ENCODE results near the gene RPL28.
"Not testable (repeated sequence)": the region's sequence is repeated elsewhere in the genome, so short reads cannot be mapped to it uniquely, and the experiment has no call there.

RPL28 gene

DNA sequence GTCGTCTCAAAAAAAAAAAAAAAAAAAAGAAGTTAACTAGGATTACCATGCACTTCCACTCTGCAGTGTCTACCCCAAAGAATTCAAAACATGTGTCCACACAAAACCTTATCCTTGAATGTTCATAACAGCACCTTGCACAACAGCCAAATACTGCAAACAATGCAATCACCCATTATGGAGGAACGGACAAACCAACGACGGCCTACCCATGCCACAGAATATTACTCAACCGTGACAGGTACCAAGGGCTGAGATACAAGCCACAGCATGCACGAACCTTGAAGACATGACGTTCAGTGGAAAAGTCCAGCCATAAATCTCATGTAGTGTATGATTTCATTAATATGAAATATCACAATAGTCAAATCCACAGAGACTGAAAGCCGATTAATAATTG lies 60.3 kb downstream of the RPL28 start:
- DNase-seq: no peak

DNA sequence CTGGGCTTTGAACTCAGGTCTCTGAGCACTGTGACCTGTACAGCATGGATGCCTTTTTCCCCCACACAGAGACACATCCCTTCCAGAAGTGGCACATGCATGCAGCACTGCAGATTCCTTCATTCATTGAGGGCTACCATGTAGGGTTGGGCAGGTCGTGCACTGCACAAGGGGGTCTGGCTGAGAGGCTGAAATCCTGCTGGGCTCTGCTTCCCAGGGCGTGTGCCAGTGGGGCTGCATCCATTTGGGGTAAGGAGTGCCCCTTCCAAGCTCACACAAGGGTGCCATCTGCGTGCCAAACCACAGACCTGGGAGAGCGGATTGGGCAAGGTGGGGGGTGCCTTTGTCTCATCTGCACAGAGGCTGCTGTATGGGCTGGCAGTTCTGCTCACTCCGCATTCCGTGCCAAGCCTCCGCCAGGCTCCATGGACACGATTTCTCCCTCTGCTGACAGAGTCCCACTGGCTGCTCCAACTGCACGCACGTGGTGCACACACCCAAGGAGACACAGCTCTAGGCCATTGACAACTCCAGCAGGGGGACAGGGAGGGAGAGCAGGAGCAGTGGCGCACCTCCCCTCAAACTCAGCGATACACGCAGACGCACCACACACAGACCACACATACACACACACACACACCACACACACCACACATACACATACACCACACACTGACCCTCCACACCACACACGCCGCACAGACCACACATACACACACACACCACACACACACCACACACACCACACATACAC lies 61.9 kb downstream of the RPL28 start:
- peak in 53 of 56 donors; percentile 9 to 86 (median 62) for DNase-seq

DNA sequence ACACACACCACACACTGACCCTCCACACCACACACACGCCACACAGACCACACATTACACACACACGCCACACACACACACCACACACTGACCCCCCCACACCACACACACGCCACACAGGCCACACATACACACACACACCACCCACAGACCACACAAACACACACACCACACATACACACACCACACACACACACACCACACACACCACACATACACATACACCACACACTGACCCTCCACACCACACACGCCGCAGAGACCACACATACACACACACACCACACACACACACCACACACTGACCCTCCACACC lies 62.4 kb downstream of the RPL28 start:
- not testable (repeated sequence) for DNase-seq

DNA sequence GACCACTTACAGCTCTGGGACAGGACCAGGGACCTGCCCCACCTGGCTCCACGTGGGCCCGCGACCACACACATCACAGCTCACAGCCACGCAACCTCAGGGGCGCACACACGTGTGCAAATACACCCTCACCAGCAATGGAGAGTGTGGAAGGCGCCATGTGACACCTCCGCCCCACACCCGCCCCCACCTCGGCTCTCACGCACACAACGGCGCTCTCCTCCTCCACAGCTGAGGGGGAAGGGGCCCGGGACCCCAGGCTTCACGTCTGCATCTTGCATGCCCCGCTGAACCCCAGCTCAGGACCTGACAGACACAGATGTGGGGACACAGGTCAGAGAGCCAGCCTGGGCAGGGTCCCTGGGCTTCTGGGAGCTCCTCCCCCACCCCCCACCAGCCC lies 63.7 kb downstream of the RPL28 start:
- DNase-seq: no peak

DNA sequence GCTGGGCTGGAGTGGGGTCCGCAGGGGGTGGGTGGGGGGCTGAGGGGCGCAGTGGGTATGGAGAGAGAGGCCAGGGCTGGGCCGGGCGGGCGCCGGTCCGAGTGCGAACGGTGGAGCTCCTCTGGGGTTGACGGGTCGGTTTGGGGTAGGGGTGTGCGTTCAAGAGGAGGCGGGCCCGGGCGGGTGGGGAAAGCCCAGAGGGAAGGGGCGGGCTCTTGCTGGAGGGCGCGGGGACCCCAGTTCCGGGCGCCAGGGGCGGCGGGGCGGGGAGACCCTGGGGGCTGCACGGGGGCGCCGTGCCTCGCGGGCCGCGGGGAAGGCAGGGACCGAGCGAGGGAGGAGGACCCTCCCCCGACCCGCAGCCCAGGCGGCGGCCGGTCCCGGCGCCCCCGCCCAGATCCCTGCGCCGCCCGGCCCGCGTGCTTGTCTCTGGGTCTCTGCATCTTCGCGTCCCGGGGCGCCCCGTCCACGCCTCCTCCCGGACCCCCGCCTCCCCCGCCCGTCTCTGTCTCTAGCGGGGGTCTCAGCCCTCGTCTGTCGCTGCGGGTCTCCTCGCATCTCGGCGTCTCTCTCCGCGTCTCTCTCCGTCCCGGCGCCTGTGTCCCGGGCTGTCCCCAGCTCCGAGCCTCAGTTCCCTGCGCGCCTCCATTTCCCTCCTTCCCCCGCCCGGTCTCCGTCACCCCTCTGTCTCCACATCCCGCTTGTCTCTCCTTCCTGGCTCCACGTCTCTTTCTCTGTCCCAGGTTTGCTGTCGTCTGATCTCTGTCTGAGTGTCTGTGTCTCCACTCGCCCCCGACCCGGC lies 65.6 kb downstream of the RPL28 start:
- peak in 3 of 56 donors; percentile 40 to 57 (median 46) for DNase-seq

DNA sequence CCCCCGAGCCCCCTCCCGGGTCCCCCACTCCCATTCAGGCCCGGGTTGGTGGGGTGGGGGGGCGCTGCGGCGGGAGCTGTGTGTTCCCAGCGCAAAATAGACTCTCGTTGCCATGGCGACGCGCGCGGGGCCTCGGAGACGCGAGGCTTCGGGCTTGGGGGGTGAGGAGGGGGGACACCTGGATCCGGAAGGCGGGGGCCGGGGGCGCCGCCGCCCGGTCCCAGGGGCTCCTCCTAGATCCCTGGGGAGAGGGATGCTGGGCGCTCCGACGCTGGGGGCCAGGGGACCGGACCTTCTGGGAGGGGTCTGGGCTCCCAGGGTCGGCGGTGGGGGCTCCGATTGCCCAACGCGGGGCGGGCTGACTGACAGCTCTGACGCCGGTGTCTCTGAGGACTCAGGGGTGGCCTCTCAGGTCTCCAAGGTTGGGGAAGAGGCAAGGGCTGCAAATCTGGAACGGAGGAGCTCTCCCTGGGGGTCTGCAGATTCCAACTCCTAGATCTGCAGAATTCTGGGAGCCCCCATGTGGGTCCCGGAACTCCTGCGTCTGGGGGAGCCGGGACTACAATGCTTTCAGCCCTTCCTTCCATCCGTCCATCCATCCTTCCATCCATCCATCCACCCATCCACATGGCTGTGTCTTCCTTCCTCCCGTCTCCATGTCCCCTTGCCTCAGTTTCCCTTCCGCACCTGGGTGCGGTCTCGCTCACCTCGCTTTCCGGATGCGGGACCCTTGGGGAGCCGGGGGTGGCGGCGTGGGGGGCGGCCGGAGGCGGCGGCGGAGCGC lies 66.4 kb downstream of the RPL28 start:
- DNase-seq: peak in 36 of 56 donors; percentile 18 to 75 (median 49)
